Measurements from ENCODE around the gene CBARP.

CBARP gene

DNA sequence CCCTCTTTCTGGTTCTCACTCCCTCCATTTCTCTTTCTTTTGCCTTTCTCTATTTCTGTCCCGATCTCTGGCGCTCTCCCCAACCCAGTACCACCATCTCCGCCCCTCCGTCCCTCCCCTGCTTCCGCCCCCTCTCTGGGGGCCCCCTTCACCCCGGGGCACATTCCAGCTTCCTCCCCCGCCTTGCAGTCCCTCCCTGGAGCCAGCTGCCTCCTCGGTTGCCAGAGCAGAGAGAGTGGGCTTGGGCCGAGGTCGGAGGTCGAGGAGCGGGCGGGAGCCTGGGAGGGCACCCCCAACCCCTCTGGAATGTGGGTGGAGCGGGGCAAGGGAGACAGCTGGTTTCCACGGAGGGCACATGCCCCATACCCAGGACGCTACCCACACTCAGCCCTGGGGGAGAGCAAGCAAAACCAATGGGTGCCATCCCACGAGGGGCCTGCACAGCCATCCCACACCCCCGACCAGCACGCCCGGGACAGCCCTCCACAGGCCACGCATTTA, 24.9 kb upstream of the CBARP start (continued):
- TF ChIP-seq, protein P1, sequence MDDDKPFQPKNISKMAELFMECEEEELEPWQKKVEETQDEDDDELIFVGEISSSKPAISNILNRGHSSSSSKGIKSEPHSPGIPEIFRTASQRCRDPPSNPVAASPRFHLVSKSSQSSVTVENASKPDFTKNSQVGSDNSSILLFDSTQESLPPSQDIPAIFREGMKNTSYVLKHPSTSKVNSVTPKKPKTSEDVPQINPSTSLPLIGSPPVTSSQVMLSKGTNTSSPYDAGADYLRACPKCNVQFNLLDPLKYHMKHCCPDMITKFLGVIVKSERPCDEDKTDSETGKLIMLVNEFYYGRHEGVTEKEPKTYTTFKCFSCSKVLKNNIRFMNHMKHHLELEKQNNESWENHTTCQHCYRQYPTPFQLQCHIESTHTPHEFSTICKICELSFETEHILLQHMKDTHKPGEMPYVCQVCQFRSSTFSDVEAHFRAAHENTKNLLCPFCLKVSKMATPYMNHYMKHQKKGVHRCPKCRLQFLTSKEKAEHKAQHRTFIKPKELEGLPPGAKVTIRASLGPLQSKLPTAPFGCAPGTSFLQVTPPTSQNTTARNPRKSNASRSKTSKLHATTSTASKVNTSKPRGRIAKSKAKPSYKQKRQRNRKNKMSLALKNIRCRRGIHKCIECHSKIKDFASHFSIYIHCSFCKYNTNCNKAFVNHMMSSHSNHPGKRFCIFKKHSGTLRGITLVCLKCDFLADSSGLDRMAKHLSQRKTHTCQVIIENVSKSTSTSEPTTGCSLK (tag by site-specific recombination; IDR thresholded peaks at IDR 0.05), result no peak
- TF ChIP-seq ZNF623 (tag by site-specific recombination; IDR thresholded peaks at IDR 0.05) (no peak), ZNF660 (tag by site-specific recombination; IDR thresholded peaks at IDR 0.05) (no peak)
- TF ChIP-seq, protein P2, sequence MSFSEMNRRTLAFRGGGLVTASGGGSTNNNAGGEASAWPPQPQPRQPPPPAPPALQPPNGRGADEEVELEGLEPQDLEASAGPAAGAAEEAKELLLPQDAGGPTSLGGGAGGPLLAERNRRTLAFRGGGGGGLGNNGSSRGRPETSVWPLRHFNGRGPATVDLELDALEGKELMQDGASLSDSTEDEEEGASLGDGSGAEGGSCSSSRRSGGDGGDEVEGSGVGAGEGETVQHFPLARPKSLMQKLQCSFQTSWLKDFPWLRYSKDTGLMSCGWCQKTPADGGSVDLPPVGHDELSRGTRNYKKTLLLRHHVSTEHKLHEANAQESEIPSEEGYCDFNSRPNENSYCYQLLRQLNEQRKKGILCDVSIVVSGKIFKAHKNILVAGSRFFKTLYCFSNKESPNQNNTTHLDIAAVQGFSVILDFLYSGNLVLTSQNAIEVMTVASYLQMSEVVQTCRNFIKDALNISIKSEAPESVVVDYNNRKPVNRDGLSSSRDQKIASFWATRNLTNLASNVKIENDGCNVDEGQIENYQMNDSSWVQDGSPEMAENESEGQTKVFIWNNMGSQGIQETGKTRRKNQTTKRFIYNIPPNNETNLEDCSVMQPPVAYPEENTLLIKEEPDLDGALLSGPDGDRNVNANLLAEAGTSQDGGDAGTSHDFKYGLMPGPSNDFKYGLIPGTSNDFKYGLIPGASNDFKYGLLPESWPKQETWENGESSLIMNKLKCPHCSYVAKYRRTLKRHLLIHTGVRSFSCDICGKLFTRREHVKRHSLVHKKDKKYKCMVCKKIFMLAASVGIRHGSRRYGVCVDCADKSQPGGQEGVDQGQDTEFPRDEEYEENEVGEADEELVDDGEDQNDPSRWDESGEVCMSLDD (tag by site-specific recombination; IDR thresholded peaks at IDR 0.05), result 0 out of 2 replicates have a peak, but pooled peaks have one; percentile 57
- TF ChIP-seq, protein P3, sequence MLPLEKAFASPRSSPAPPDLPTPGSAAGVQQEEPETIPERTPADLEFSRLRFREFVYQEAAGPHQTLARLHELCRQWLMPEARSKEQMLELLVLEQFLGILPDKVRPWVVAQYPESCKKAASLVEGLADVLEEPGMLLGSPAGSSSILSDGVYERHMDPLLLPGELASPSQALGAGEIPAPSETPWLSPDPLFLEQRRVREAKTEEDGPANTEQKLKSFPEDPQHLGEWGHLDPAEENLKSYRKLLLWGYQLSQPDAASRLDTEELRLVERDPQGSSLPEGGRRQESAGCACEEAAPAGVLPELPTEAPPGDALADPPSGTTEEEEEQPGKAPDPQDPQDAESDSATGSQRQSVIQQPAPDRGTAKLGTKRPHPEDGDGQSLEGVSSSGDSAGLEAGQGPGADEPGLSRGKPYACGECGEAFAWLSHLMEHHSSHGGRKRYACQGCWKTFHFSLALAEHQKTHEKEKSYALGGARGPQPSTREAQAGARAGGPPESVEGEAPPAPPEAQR (tag by site-specific recombination; IDR thresholded peaks at IDR 0.05), result no peak

DNA sequence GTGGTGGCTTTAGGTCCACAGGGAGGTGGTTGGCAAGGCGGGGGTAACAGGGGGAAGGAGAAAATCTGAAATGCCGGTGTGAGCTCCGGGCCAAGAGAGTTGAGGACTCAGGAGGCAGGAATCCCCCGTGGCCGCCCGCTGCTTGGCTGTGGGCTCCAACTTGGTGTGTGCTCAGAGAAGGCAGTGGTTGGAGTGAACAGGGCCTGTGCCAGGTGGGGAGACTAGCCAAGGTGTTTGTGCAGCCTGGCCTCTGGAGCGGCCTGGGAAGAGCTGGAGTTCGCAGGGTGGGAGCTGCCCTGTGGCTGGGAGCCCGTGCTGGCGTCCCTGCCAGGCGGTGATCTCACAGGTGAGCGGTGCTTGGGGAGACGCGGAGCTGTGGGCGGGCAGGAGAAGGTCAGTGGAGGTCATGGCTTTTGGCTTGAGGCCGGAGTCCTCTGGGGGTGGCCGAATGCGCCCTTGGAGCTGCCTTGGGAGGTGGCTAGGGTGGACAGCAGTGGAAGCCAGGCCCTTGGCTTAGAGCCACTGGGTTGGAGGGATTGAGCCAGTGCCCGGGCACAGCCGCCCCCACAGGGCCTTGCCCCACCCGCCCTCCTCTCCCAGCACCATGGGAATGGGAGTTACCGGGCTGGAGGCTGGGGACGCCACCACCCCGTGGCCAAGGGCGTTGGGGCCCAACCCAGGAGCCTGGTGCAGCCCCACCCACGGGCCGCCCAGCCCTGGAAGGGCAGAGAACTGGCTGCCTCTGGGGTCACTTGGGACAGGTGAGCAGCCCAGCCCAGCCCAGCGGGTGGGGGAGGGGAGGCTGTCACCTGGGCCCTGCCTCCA, 24.2 kb upstream of the CBARP start:
- Histone ChIP-seq H3K9me3 (ENCODE audit: control insufficient read depth, insufficient read depth, low read depth, low read length) (no peaks in the 10 kb centered on the region), H3K4me3 (ENCODE audit: low read depth, low read length) (peak overlapping the region; percentile 55), H3K4me1 (ENCODE audit: control insufficient read depth, insufficient read depth, low read length) (peaks cover 27% of the 10 kb centered on the region), H3K27ac (ENCODE audit: extremely low read depth, low read depth, low read length) (peak overlapping the region; percentile 68; the same call in 1 of the 2 replicates), H3K36me3 (ENCODE audit: control insufficient read depth in 2 of 2, insufficient read depth in 1 of 2, low read length in 2 of 2) (peaks cover 7 to 11% of the 10 kb centered on the region in 2 experiments)
- TF ChIP-seq GLIS1 (tag by site-specific recombination; IDR thresholded peaks at IDR 0.05) (peak; percentile 12; the same call in 1 of the 2 replicates), ZNF341 (tag by site-specific recombination; IDR thresholded peaks at IDR 0.05; ENCODE audit: low read depth) (peak; percentile 87), ZNF114 (tag by site-specific recombination; IDR thresholded peaks at IDR 0.05) (no peak), BCL11B (tag by site-specific recombination; IDR thresholded peaks at IDR 0.05; ENCODE audit: low read depth) (peak; percentile 97), ZBTB8A (tag by site-specific recombination; IDR thresholded peaks at IDR 0.05) (peak; percentile 35; the same call in 1 of the 2 replicates), IKZF3 (tag by site-specific recombination; IDR thresholded peaks at IDR 0.05) (0 out of 2 replicates have a peak, but pooled peaks have one; percentile 57), SP2 (tag by site-specific recombination; IDR thresholded peaks at IDR 0.05) (peak; percentile 10; the same call in 1 of the 2 replicates), ZNF416 (tag by site-specific recombination; IDR thresholded peaks at IDR 0.05) (no peak), BCL11A (tag by site-specific recombination; IDR thresholded peaks at IDR 0.05; ENCODE audit: low read depth) (peak; percentile 95), KLF8 (tag by site-specific recombination; IDR thresholded peaks at IDR 0.05) (no peak; the same call in 1 of the 2 replicates), ZNF600 (tag by site-specific recombination; IDR thresholded peaks at IDR 0.05) (peak; percentile 59)
- TF ChIP-seq, protein P3 (tag by site-specific recombination; IDR thresholded peaks at IDR 0.05), result no peak
- POLR2A ChIA-PET, result interaction anchor here (0.5 to 10.8 kb wide), 6 partner anchors 4 to 1030 kb away, joined by 3 to 407 read pairs (median 10); partner anchors contain the start of gene CIRBP
- CTCF ChIA-PET, result interaction anchor here (1.0 to 11.3 kb wide), 2 partner anchors 9 to 17 kb away, joined by 3 to 299 read pairs; no protein-coding TSS in a partner anchor

All from HEK293 (cell line).